Effector memory CD8-positive, alpha-beta T cell (primary cell): Measurements from ENCODE around the gene ROCK2.
A peak's percentile ranks its signal among the peaks of the same experiment; 100 is the strongest.

ENCODE experiments used
- ATAC-seq: fragments of 150-1000 bp; cut with Tn5 transposase; replicated peaks from 2 replicates; pipeline ENCODE4 v1.10.0; 2021; ENCODE audit warnings: mild to moderate bottlenecking, moderate library complexity
- DNase-seq, 3 experiments: peaks; one replicate each; pipeline ENCODE4 v3.0.0; 2021
- H3K27ac Mint-ChIP-seq, 2 donors: one replicate each; pipeline ENCODE4 v1.8.0; 2022; ENCODE audit warnings: mild to moderate bottlenecking in 2 of 2, mixed read lengths in 2 of 2, moderate library complexity in 2 of 2
- H3K27me3 Mint-ChIP-seq, 2 donors: one replicate each; pipeline ENCODE4 v1.8.0; 2022; ENCODE audit warnings: mixed read lengths in 2 of 2
- H3K36me3 Mint-ChIP-seq: one replicate; pipeline ENCODE4 v1.8.0; 2022; ENCODE audit warnings: mild to moderate bottlenecking, moderate library complexity, mixed read lengths; ENCODE audit not compliant: insufficient read depth
- H3K4me1 Mint-ChIP-seq, 2 donors: one replicate each; pipeline ENCODE4 v1.8.0; 2022; ENCODE audit warnings: low read depth in 2 of 2, mixed read lengths in 2 of 2
- H3K4me3 Mint-ChIP-seq, 2 donors: one replicate each; pipeline ENCODE4 v1.8.0; 2022; ENCODE audit warnings: mild to moderate bottlenecking in 2 of 2, mixed read lengths in 2 of 2, moderate library complexity in 2 of 2
- H3K9me3 Mint-ChIP-seq, 2 donors: one replicate each; pipeline ENCODE4 v1.8.0; 2022; ENCODE audit warnings: mixed read lengths in 2 of 2

ROCK2 gene

GRCh38 chr2:11359865-11360264 is 15.4 kb upstream of the ROCK2 start:
- Mint-ChIP-seq H3K27ac (no peak overlapping the region), H3K9me3 (no peaks in the 10 kb centered on the region), H3K36me3 (no peaks in the 10 kb centered on the region), H3K27me3 (peaks cover 14 to 26% of the 10 kb centered on the region in 2 donors), H3K4me1 (no peaks in the 10 kb centered on the region), H3K4me3 (no peak overlapping the region)
- DNase-seq (no peak), ATAC-seq (no peak)

DNA sequence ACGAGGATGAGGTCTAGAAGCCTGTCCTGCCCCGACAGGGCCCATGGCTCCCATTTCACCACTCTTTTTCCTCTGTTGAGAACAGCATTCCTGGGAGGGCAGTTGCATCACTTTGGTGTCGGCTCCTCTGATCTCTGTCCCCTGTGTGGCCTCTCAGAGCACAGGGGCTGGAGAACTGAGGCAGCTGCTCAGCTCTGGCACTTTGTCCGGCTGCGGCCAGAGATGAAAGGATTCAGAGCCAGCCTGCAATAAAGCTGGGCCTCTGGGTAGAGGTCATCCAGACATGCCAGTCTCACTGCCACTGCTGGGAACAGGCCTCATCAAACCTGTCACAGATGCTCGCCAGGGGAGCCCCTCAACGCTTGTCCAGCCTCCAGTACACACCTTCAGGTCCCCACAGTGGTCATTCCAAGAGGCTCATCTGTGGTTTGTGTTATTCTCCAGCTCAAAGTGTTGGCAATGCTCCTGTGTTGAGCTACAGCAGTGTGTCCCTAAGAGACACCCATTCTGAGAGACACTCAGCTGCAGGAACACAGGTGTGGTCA is 13.1 kb upstream of the ROCK2 start:
- Mint-ChIP-seq H3K4me1 (no peaks in the 10 kb centered on the region), H3K9me3 (no peaks in the 10 kb centered on the region), H3K4me3 (no peak overlapping the region), H3K27me3 (peaks cover 4 to 20% of the 10 kb centered on the region in 2 donors), H3K36me3 (no peaks in the 10 kb centered on the region), H3K27ac (no peak overlapping the region)
- no peak for ATAC-seq
- DNase-seq, result no peak

- Mint-ChIP-seq H3K4me1 (no peaks in the 10 kb centered on the region), H3K27ac (no peak overlapping the region), H3K27me3 (peaks cover 4 to 24% of the 10 kb centered on the region in 2 donors), H3K36me3 (no peaks in the 10 kb centered on the region), H3K9me3 (no peaks in the 10 kb centered on the region), H3K4me3 (no peak overlapping the region)
- ATAC-seq (no peak), DNase-seq (no peak)
Observed at GRCh38 chr2:11356764-11357163, 12.3 kb upstream of the ROCK2 start.

GRCh38 chr2:11355194-11356053 is 11.0 kb upstream of the ROCK2 start:
- DNase-seq (no peak), ATAC-seq (no peak)
- Mint-ChIP-seq H3K4me3 (no peak overlapping the region), H3K36me3 (no peaks in the 10 kb centered on the region), H3K4me1 (no peaks in the 10 kb centered on the region), H3K9me3 (no peaks in the 10 kb centered on the region), H3K27ac (no peak overlapping the region), H3K27me3 (peaks cover 7 to 38% of the 10 kb centered on the region in 2 donors)

DNA sequence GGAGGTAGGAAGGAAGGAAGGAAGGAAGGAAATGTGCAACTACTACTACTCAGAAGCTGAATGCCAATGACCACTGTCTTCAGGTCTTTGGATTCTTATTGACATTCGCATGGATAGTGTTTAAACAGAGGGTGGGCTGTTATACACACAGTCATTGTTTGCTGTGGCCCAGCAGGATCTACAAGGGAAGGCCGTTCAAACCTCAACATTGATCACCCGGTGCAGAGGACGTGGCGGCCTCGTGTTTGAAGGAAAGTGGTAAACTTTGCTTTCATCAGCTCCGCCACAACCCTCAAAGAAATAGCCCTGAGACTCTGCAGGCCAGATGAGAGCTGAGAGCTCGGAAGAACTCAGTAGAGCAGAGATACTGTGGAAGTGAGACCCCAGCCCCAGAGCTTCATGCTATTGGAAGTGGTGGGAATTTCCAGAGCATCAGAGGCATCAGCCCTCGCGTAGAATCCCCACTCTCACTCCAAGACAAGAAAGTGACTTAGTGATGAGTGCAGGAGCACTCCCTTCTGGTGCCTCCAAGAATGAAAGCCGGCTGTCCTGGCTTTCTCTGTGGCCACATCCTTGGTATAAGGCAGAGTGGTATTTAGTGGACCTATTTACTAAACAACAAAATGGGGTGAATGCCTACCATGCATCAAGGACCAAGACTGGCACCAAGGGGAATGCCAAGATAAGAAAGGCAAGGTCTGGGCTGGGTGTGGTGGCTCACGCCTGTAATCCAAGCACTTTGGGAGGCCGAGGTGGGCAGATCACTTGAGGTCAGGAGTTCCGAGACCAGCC is 10.1 kb upstream of the ROCK2 start:
- no peaks in the 10 kb centered on the region for H3K36me3 Mint-ChIP-seq
- ATAC-seq (no peak), DNase-seq (no peak)
- no peak overlapping the region for H3K4me3 Mint-ChIP-seq
- H3K4me1 Mint-ChIP-seq, result no peaks in the 10 kb centered on the region
- no peak overlapping the region for H3K27ac Mint-ChIP-seq
- H3K27me3 Mint-ChIP-seq, result peaks cover 15 to 44% of the 10 kb centered on the region in 2 donors
- no peaks in the 10 kb centered on the region for H3K9me3 Mint-ChIP-seq

GRCh38 chr2:11352781-11353537 is 8.5 kb upstream of the ROCK2 start:
- Mint-ChIP-seq H3K36me3 (no peaks in the 10 kb centered on the region), H3K27me3 (peaks cover 15 to 44% of the 10 kb centered on the region in 2 donors), H3K4me1 (no peaks in the 10 kb centered on the region), H3K4me3 (no peak overlapping the region), H3K27ac (no peak overlapping the region), H3K9me3 (no peaks in the 10 kb centered on the region)
- DNase-seq, result no peak
- ATAC-seq, result no peak

DNA sequence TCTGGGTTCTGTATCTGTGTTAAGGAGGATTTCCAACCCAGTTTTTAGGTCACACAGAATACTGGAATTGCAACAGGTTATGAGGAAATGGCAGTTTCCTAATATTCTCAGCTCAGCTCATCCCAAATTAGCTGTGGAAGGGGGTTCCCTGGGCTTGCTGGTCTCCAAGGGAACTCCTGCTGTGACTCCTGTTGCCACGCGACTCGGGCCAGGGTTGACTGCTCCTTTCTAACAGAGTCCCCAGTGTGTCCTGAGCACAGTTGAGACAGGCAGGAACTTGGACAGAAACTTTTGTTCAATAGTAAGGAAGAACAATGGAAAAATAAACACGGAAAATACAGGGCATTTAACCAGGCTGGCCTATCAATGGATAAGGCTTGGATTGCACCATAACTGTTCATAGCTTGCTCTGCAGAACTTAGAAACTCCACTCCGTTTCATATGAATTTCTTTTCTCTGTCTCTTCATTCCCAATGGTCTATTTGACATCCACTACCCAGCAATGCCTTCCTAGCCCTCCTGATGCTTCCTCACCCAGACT is 3.8 kb upstream of the ROCK2 start:
- no peak for ATAC-seq
- Mint-ChIP-seq H3K36me3 (peaks cover 3% of the 10 kb centered on the region), H3K4me1 (peaks cover 6 to 8% of the 10 kb centered on the region in 2 donors), H3K4me3 (no peak overlapping the region), H3K9me3 (no peaks in the 10 kb centered on the region), H3K27ac (no peak overlapping the region), H3K27me3 (peaks cover 10 to 24% of the 10 kb centered on the region in 2 donors)
- no peak for DNase-seq

DNA sequence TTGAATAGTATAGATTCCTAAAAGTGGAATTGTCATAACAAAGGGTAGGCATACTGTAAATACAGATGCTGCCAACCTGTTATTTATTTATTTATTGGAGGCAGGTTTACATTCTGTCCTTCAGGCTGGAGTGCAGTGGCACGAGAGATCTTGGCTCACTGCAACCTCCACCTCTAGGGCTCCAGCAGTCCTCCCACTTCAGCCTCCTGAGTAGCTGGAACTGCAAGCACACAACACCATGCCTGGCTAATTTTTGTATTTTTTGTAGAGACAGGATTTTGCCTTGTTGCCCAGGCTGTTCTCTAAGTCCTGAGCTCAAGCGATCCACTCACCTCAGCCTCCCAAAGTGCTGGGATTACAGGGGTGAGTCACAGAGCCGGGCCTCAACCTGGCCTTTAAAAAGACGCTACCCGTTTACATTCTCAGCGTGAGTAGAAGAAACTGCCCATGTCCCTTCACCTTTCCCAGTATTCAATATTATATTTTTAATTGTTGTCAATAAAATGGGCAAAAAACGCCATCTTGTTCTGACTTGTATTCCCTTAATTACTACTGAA is 3.0 kb upstream of the ROCK2 start:
- H3K27ac Mint-ChIP-seq, result no peak overlapping the region

GRCh38 chr2:11346023-11346482 is 1.6 kb upstream of the ROCK2 start:
- Mint-ChIP-seq H3K27ac (no peak overlapping the region), H3K4me3 (no peak overlapping the region), H3K27me3 (peaks cover 10 to 13% of the 10 kb centered on the region in 2 donors), H3K36me3 (peaks cover 3% of the 10 kb centered on the region), H3K9me3 (no peaks in the 10 kb centered on the region), H3K4me1 (peaks cover 15 to 20% of the 10 kb centered on the region in 2 donors)
- no peak for ATAC-seq
- DNase-seq, result no peak

More for the DNA sequence above, 3.0 kb upstream of the ROCK2 start:
- no peak overlapping the region for H3K4me3 Mint-ChIP-seq
- peaks cover 3% of the 10 kb centered on the region for H3K36me3 Mint-ChIP-seq
- peaks cover 10 to 24% of the 10 kb centered on the region in 2 donors for H3K27me3 Mint-ChIP-seq
- DNase-seq (no peak), ATAC-seq (no peak)
- no peaks in the 10 kb centered on the region for H3K9me3 Mint-ChIP-seq
- peaks cover 14 to 16% of the 10 kb centered on the region in 2 donors for H3K4me1 Mint-ChIP-seq

- Mint-ChIP-seq H3K27me3 (peaks cover 4 to 5% of the 10 kb centered on the region in 2 donors), H3K4me3 (peak overlapping the region; percentile 82 to 86), H3K27ac (peak overlapping the region; percentile 87 to 90), H3K9me3 (no peaks in the 10 kb centered on the region), H3K4me1 (peaks cover 15 to 26% of the 10 kb centered on the region in 2 donors), H3K36me3 (peaks cover 3% of the 10 kb centered on the region)
- DNase-seq (peak; percentile 2 to 21 (median 14)), ATAC-seq (peak; percentile 55)
Observed at GRCh38 chr2:11344956-11345677, 681 bp upstream of the ROCK2 start.

GRCh38 chr2:11343650-11344341 is 640 bp downstream of the ROCK2 start:
- peak overlapping the region; percentile 99 to 100 for H3K4me3 Mint-ChIP-seq
- peaks cover 3% of the 10 kb centered on the region for H3K36me3 Mint-ChIP-seq
- H3K27ac Mint-ChIP-seq, result peak overlapping the region; percentile 96
- H3K27me3 Mint-ChIP-seq, result no peaks in the 10 kb centered on the region
- peaks cover 15 to 36% of the 10 kb centered on the region in 2 donors for H3K4me1 Mint-ChIP-seq
- no peak for ATAC-seq
- DNase-seq, result peak; percentile 4 to 13 (median 4)
- H3K9me3 Mint-ChIP-seq, result no peaks in the 10 kb centered on the region

- no peaks in the 10 kb centered on the region for H3K9me3 Mint-ChIP-seq
- H3K27ac Mint-ChIP-seq, result peak overlapping the region; percentile 96
- ATAC-seq, result peak; percentile 30
- H3K4me1 Mint-ChIP-seq, result peaks cover 15 to 39% of the 10 kb centered on the region in 2 donors
- no peak for DNase-seq
- no peaks in the 10 kb centered on the region for H3K27me3 Mint-ChIP-seq
- peak overlapping the region; percentile 99 to 100 for H3K4me3 Mint-ChIP-seq
- peaks cover 3% of the 10 kb centered on the region for H3K36me3 Mint-ChIP-seq
Observed at GRCh38 chr2:11343368-11343649, 1.1 kb downstream of the ROCK2 start.
